Measurements from ENCODE around the gene FAM3B. TPM values are rescaled to one million over a fixed set of nuclear protein-coding genes. Genes with fewer than 3 reads are reported as not detected.

The FAM3B gene
- total and polyA plus RNA-seq, 2 experiments from 2014 or later, result 2.5 to 3.6 TPM

DNA sequence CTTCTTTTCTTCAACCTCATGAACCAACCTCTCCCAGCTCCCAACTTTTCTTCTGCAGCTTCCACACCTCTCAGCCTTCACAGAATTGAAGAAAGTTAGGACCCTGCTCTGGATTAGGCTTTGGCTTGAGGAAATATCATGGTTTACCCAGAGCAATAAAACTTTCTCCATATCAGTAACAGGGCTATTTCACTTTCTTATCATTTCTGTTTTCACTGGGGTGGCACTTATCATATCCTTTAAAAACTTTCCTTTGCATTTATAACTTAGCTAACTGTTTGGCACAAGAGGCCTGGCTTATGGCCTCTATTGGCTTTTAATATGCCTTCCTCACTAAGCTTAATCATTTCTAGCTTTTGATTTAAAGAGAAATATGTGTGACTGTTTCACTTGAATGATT lies 9.4 kb upstream of the FAM3B start:
- Histone ChIP-seq H3K36me3 (ENCODE audit: insufficient read depth) (no peaks in the 10 kb centered on the region), H3K27ac (ENCODE audit: low read depth) (no peak overlapping the region), H3K4me2 (no peak overlapping the region), H2AFZ (no peak overlapping the region), H3K9me2 (ENCODE audit: insufficient read depth) (0 out of 2 replicates have a peak, but pooled peaks cover 4% of the 10 kb centered on the region), H3K4me1 (ENCODE audit: insufficient read depth) (no peaks in the 10 kb centered on the region), H3F3A (replicated peaks; ENCODE audit: low read depth) (no peaks in the 10 kb centered on the region), H3K4me3 (no peak overlapping the region), H3K79me2 (replicated peaks; ENCODE audit: insufficient read depth) (no peaks in the 10 kb centered on the region), H3K27me3 (ENCODE audit: insufficient read depth) (no peaks in the 10 kb centered on the region), H4K20me1 (replicated peaks; ENCODE audit: insufficient read depth) (no peaks in the 10 kb centered on the region)
- Mint-ChIP-seq H3K36me3 (ENCODE audit: low read depth) (peaks cover 6% of the 10 kb centered on the region; the same call in 2 of the 3 replicates), H3K27ac (no peak overlapping the region), H3K4me1 (peaks cover 4% of the 10 kb centered on the region), H3K4me3 (no peak overlapping the region), H3K27me3 (ENCODE audit: insufficient read depth, low read depth, poor library complexity) (peaks cover 10% of the 10 kb centered on the region), H3K9me3 (peaks cover 13% of the 10 kb centered on the region)
- ATAC-seq (no peak), DNase-seq (ENCODE audit: low spot score) (no peak)
- TF ChIP-seq, protein P1, sequence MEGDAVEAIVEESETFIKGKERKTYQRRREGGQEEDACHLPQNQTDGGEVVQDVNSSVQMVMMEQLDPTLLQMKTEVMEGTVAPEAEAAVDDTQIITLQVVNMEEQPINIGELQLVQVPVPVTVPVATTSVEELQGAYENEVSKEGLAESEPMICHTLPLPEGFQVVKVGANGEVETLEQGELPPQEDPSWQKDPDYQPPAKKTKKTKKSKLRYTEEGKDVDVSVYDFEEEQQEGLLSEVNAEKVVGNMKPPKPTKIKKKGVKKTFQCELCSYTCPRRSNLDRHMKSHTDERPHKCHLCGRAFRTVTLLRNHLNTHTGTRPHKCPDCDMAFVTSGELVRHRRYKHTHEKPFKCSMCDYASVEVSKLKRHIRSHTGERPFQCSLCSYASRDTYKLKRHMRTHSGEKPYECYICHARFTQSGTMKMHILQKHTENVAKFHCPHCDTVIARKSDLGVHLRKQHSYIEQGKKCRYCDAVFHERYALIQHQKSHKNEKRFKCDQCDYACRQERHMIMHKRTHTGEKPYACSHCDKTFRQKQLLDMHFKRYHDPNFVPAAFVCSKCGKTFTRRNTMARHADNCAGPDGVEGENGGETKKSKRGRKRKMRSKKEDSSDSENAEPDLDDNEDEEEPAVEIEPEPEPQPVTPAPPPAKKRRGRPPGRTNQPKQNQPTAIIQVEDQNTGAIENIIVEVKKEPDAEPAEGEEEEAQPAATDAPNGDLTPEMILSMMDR (conservative IDR thresholded peaks at IDR 0.05; ENCODE audit: low read depth in 2 of 2), result no peak
- no peak for TF ChIP-seq CREB1 (CRISPR knock-in tag; IDR thresholded peaks at IDR 0.05; ENCODE audit: low read depth)
- TF ChIP-seq, protein P2, sequence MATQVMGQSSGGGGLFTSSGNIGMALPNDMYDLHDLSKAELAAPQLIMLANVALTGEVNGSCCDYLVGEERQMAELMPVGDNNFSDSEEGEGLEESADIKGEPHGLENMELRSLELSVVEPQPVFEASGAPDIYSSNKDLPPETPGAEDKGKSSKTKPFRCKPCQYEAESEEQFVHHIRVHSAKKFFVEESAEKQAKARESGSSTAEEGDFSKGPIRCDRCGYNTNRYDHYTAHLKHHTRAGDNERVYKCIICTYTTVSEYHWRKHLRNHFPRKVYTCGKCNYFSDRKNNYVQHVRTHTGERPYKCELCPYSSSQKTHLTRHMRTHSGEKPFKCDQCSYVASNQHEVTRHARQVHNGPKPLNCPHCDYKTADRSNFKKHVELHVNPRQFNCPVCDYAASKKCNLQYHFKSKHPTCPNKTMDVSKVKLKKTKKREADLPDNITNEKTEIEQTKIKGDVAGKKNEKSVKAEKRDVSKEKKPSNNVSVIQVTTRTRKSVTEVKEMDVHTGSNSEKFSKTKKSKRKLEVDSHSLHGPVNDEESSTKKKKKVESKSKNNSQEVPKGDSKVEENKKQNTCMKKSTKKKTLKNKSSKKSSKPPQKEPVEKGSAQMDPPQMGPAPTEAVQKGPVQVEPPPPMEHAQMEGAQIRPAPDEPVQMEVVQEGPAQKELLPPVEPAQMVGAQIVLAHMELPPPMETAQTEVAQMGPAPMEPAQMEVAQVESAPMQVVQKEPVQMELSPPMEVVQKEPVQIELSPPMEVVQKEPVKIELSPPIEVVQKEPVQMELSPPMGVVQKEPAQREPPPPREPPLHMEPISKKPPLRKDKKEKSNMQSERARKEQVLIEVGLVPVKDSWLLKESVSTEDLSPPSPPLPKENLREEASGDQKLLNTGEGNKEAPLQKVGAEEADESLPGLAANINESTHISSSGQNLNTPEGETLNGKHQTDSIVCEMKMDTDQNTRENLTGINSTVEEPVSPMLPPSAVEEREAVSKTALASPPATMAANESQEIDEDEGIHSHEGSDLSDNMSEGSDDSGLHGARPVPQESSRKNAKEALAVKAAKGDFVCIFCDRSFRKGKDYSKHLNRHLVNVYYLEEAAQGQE (IDR thresholded peaks at IDR 0.05; ENCODE audit: unreplicated experiment), result no peak
- no peak for TF ChIP-seq ZNF331 (CRISPR knock-in tag; IDR thresholded peaks at IDR 0.05; ENCODE audit: low read depth)
- TF ChIP-seq POLR2AphosphoS5 (IDR thresholded peaks at IDR 0.05; ENCODE audit: low read depth), result no peak
- TF ChIP-seq EZH2phosphoT487 (IDR thresholded peaks at IDR 0.05; ENCODE audit: unreplicated experiment), result no peak
- no peak for TF ChIP-seq EZH2 (IDR thresholded peaks at IDR 0.05; ENCODE audit: low read depth, unreplicated experiment)
- TF ChIP-seq, protein P3, sequence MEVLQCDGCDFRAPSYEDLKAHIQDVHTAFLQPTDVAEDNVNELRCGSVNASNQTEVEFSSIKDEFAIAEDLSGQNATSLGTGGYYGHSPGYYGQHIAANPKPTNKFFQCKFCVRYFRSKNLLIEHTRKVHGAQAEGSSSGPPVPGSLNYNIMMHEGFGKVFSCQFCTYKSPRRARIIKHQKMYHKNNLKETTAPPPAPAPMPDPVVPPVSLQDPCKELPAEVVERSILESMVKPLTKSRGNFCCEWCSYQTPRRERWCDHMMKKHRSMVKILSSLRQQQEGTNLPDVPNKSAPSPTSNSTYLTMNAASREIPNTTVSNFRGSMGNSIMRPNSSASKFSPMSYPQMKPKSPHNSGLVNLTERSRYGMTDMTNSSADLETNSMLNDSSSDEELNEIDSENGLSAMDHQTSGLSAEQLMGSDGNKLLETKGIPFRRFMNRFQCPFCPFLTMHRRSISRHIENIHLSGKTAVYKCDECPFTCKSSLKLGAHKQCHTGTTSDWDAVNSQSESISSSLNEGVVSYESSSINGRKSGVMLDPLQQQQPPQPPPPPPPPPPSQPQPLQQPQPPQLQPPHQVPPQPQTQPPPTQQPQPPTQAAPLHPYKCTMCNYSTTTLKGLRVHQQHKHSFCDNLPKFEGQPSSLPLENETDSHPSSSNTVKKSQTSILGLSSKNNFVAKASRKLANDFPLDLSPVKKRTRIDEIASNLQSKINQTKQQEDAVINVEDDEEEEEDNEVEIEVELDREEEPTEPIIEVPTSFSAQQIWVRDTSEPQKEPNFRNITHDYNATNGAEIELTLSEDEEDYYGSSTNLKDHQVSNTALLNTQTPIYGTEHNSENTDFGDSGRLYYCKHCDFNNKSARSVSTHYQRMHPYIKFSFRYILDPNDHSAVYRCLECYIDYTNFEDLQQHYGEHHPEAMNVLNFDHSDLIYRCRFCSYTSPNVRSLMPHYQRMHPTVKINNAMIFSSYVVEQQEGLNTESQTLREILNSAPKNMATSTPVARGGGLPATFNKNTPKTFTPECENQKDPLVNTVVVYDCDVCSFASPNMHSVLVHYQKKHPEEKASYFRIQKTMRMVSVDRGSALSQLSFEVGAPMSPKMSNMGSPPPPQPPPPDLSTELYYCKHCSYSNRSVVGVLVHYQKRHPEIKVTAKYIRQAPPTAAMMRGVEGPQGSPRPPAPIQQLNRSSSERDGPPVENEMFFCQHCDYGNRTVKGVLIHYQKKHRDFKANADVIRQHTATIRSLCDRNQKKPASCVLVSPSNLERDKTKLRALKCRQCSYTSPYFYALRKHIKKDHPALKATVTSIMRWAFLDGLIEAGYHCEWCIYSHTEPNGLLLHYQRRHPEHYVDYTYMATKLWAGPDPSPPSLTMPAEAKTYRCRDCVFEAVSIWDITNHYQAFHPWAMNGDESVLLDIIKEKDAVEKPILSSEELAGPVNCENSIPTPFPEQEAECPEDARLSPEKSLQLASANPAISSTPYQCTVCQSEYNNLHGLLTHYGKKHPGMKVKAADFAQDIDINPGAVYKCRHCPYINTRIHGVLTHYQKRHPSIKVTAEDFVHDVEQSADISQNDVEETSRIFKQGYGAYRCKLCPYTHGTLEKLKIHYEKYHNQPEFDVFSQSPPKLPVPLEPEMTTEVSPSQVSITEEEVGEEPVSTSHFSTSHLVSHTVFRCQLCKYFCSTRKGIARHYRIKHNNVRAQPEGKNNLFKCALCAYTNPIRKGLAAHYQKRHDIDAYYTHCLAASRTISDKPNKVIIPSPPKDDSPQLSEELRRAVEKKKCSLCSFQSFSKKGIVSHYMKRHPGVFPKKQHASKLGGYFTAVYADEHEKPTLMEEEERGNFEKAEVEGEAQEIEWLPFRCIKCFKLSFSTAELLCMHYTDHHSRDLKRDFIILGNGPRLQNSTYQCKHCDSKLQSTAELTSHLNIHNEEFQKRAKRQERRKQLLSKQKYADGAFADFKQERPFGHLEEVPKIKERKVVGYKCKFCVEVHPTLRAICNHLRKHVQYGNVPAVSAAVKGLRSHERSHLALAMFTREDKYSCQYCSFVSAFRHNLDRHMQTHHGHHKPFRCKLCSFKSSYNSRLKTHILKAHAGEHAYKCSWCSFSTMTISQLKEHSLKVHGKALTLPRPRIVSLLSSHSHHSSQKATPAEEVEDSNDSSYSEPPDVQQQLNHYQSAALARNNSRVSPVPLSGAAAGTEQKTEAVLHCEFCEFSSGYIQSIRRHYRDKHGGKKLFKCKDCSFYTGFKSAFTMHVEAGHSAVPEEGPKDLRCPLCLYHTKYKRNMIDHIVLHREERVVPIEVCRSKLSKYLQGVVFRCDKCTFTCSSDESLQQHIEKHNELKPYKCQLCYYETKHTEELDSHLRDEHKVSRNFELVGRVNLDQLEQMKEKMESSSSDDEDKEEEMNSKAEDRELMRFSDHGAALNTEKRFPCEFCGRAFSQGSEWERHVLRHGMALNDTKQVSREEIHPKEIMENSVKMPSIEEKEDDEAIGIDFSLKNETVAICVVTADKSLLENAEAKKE (CRISPR knock-in tag; IDR thresholded peaks at IDR 0.05), result no peak
- no peak for TF ChIP-seq JUNB (IDR thresholded peaks at IDR 0.05; ENCODE audit: unreplicated experiment)
- no peak for TF ChIP-seq STAT1 (IDR thresholded peaks at IDR 0.05; ENCODE audit: unreplicated experiment)
- TF ChIP-seq, protein P4, sequence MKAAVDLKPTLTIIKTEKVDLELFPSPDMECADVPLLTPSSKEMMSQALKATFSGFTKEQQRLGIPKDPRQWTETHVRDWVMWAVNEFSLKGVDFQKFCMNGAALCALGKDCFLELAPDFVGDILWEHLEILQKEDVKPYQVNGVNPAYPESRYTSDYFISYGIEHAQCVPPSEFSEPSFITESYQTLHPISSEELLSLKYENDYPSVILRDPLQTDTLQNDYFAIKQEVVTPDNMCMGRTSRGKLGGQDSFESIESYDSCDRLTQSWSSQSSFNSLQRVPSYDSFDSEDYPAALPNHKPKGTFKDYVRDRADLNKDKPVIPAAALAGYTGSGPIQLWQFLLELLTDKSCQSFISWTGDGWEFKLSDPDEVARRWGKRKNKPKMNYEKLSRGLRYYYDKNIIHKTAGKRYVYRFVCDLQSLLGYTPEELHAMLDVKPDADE (IDR thresholded peaks at IDR 0.05), result no peak

Data from GM23338 (cell line).